ENCODE data around the gene RUFY2. TPM values are rescaled to one million over a fixed set of nuclear protein-coding genes. Genes with fewer than 3 reads are reported as not detected.
A peak's percentile ranks its signal among the peaks of the same experiment; 100 is the strongest.

The RUFY2 gene
- total RNA-seq, 1 experiment from 2014 or later: 30.6 TPM

- Histone ChIP-seq H3K27me3 (ENCODE audit: low read length) (no peaks in the 10 kb centered on the region), H3K9ac (ENCODE audit: low read length) (peak overlapping the region; percentile 96), H4K20me1 (ENCODE audit: insufficient read depth, low read depth, low read length) (peaks cover 61% of the 10 kb centered on the region), H3K27ac (ENCODE audit: low read length) (peak overlapping the region; percentile 88; the same call in 1 of the 2 replicates), H3K4me1 (ENCODE audit: low read length) (peaks cover 47% of the 10 kb centered on the region), H3K4me2 (ENCODE audit: low read depth, low read length, poor library complexity, severe bottlenecking) (peak overlapping the region; percentile 94), H3K9me2 (replicated peaks; ENCODE audit: insufficient read depth, low read length) (no peaks in the 10 kb centered on the region), H3K79me2 (ENCODE audit: low read length) (peaks cover 80% of the 10 kb centered on the region), H3K4me3 (ENCODE audit: low read length) (peak overlapping the region; percentile 88), H2AFZ (ENCODE audit: low read length) (no peak overlapping the region), H3K36me3 (ENCODE audit: insufficient read depth, low read length) (peaks cover 65% of the 10 kb centered on the region), H3K9me3 (ENCODE audit: low read length) (no peaks in the 10 kb centered on the region)
- no peak for DNase-seq
These were observed 72.2 kb downstream of the RUFY2 start for GRCh38 chr10:68334672-68335467.

- peaks cover 59% of the 10 kb centered on the region for H4K20me1 ChIP-seq (ENCODE audit: insufficient read depth, low read depth, low read length)
- peaks cover 47% of the 10 kb centered on the region for H3K4me1 ChIP-seq (ENCODE audit: low read length)
- no peak for DNase-seq
These were observed 73.3 kb downstream of the RUFY2 start for GRCh38 chr10:68333440-68334431.

GRCh38 chr10:68333058-68333395 lies 74.0 kb downstream of the RUFY2 start:
- H3K9me2 ChIP-seq (replicated peaks; ENCODE audit: insufficient read depth, low read length): no peaks in the 10 kb centered on the region
- H3K4me2 ChIP-seq (ENCODE audit: low read depth, low read length, poor library complexity, severe bottlenecking): peak overlapping the region; percentile 94
- peak overlapping the region; percentile 88 for H3K4me3 ChIP-seq (ENCODE audit: low read length)
- peak overlapping the region; percentile 96 for H3K9ac ChIP-seq (ENCODE audit: low read length)
- H3K36me3 ChIP-seq (ENCODE audit: insufficient read depth, low read length): peaks cover 47% of the 10 kb centered on the region; the same call in 1 of the 2 replicates
- H4K20me1 ChIP-seq (ENCODE audit: insufficient read depth, low read depth, low read length): peaks cover 52% of the 10 kb centered on the region
- no peak overlapping the region for H2AFZ ChIP-seq (ENCODE audit: low read length)
- DNase-seq: no peak
- H3K27ac ChIP-seq (ENCODE audit: low read length): peak overlapping the region; percentile 88
- no peaks in the 10 kb centered on the region for H3K9me3 ChIP-seq (ENCODE audit: low read length)
- peaks cover 53% of the 10 kb centered on the region for H3K4me1 ChIP-seq (ENCODE audit: low read length)
- H3K27me3 ChIP-seq (ENCODE audit: low read length): no peaks in the 10 kb centered on the region
- H3K79me2 ChIP-seq (ENCODE audit: low read length): peaks cover 62% of the 10 kb centered on the region

More at GRCh38 chr10:68333440-68334431, 73.3 kb downstream of the RUFY2 start:
- H3K79me2 ChIP-seq (ENCODE audit: low read length): peaks cover 69% of the 10 kb centered on the region
- H3K36me3 ChIP-seq (ENCODE audit: insufficient read depth, low read length): peaks cover 54% of the 10 kb centered on the region
- no peaks in the 10 kb centered on the region for H3K27me3 ChIP-seq (ENCODE audit: low read length)
- peak overlapping the region; percentile 94 for H3K4me2 ChIP-seq (ENCODE audit: low read depth, low read length, poor library complexity, severe bottlenecking)
- no peaks in the 10 kb centered on the region for H3K9me3 ChIP-seq (ENCODE audit: low read length)
- peak overlapping the region; percentile 96 for H3K9ac ChIP-seq (ENCODE audit: low read length)
- H3K9me2 ChIP-seq (replicated peaks; ENCODE audit: insufficient read depth, low read length): no peaks in the 10 kb centered on the region
- H2AFZ ChIP-seq (ENCODE audit: low read length): no peak overlapping the region
- peak overlapping the region; percentile 88 for H3K27ac ChIP-seq (ENCODE audit: low read length)
- H3K4me3 ChIP-seq (ENCODE audit: low read length): peak overlapping the region; percentile 88

- H3K79me2 ChIP-seq (ENCODE audit: low read length): peaks cover 56% of the 10 kb centered on the region
- H3K9ac ChIP-seq (ENCODE audit: low read length): peak within 1 kb of the TSS; percentile 96
- no peaks in the 10 kb centered on the region for H3K9me2 ChIP-seq (replicated peaks; ENCODE audit: insufficient read depth, low read length)
- H3K36me3 ChIP-seq (ENCODE audit: insufficient read depth, low read length): peaks cover 41% of the 10 kb centered on the region; the same call in 1 of the 2 replicates
- no peaks in the 10 kb centered on the region for H3K27me3 ChIP-seq (ENCODE audit: low read length)
- H3K27ac ChIP-seq (ENCODE audit: low read length): peak within 1 kb of the TSS; percentile 88
- H3K4me1 ChIP-seq (ENCODE audit: low read length): peaks cover 54% of the 10 kb centered on the region
- H3K4me3 ChIP-seq (ENCODE audit: low read length): peak within 1 kb of the TSS; percentile 88
- H4K20me1 ChIP-seq (ENCODE audit: insufficient read depth, low read depth, low read length): peaks cover 48% of the 10 kb centered on the region
- DNase-seq: peak; percentile 83
- no peaks in the 10 kb centered on the region for H3K9me3 ChIP-seq (ENCODE audit: low read length)
- H3K4me2 ChIP-seq (ENCODE audit: low read depth, low read length, poor library complexity, severe bottlenecking): peak within 1 kb of the TSS; percentile 94
- H2AFZ ChIP-seq (ENCODE audit: low read length): no peak within 1 kb of the TSS
These were observed 74.6 kb downstream of the RUFY2 start, which contains the start of gene PBLD for GRCh38 chr10:68332259-68333057. Gene PBLD, minus strand, starts transcription at chr10:68332928. Its CDS starts 26,084 bp downstream, at chr10:68306844.

- Histone ChIP-seq H2AFZ (ENCODE audit: low read length) (peak within 1 kb of the TSS; percentile 74), H3K9me2 (replicated peaks; ENCODE audit: insufficient read depth, low read length) (no peaks in the 10 kb centered on the region), H3K27ac (ENCODE audit: low read length) (peak within 1 kb of the TSS; percentile 88), H3K4me3 (ENCODE audit: low read length) (peak within 1 kb of the TSS; percentile 88), H3K4me2 (ENCODE audit: low read depth, low read length, poor library complexity, severe bottlenecking) (peak within 1 kb of the TSS; percentile 94), H4K20me1 (ENCODE audit: insufficient read depth, low read depth, low read length) (peaks cover 43% of the 10 kb centered on the region), H3K27me3 (ENCODE audit: low read length) (no peaks in the 10 kb centered on the region), H3K9me3 (ENCODE audit: low read length) (no peaks in the 10 kb centered on the region), H3K36me3 (ENCODE audit: insufficient read depth, low read length) (peaks cover 34% of the 10 kb centered on the region; the same call in 1 of the 2 replicates), H3K9ac (ENCODE audit: low read length) (peak within 1 kb of the TSS; percentile 96), H3K79me2 (ENCODE audit: low read length) (peaks cover 48% of the 10 kb centered on the region), H3K4me1 (ENCODE audit: low read length) (peaks cover 50% of the 10 kb centered on the region)
- DNase-seq: peak; percentile 99
These were observed 75.4 kb downstream of the RUFY2 start, which contains the start of gene HNRNPH3 for GRCh38 chr10:68331455-68332258. Gene HNRNPH3, plus strand, starts transcription at chr10:68332064. Its CDS starts 5,158 bp downstream, at chr10:68337222.

GRCh38 chr10:68330852-68331454 lies 76.1 kb downstream of the RUFY2 start:
- Histone ChIP-seq H3K27me3 (ENCODE audit: low read length) (no peaks in the 10 kb centered on the region), H3K9me3 (ENCODE audit: low read length) (no peaks in the 10 kb centered on the region), H3K9me2 (replicated peaks; ENCODE audit: insufficient read depth, low read length) (no peaks in the 10 kb centered on the region), H3K9ac (ENCODE audit: low read length) (peak overlapping the region; percentile 96), H3K4me2 (ENCODE audit: low read depth, low read length, poor library complexity, severe bottlenecking) (peak overlapping the region; percentile 94), H3K4me3 (ENCODE audit: low read length) (peak overlapping the region; percentile 88), H3K27ac (ENCODE audit: low read length) (peak overlapping the region; percentile 88), H2AFZ (ENCODE audit: low read length) (peak overlapping the region; percentile 74), H3K36me3 (ENCODE audit: insufficient read depth, low read length) (peaks cover 28% of the 10 kb centered on the region; the same call in 1 of the 2 replicates), H4K20me1 (ENCODE audit: insufficient read depth, low read depth, low read length) (peaks cover 36% of the 10 kb centered on the region), H3K4me1 (ENCODE audit: low read length) (peaks cover 43% of the 10 kb centered on the region), H3K79me2 (ENCODE audit: low read length) (peaks cover 41% of the 10 kb centered on the region)
- DNase-seq: peak; percentile 54

GRCh38 chr10:68329506-68329861 lies 77.6 kb downstream of the RUFY2 start:
- Histone ChIP-seq H3K9me3 (ENCODE audit: low read length) (no peaks in the 10 kb centered on the region), H3K36me3 (ENCODE audit: insufficient read depth, low read length) (peaks cover 14% of the 10 kb centered on the region; the same call in 1 of the 2 replicates), H3K27ac (ENCODE audit: low read length) (no peak overlapping the region), H3K79me2 (ENCODE audit: low read length) (peaks cover 26% of the 10 kb centered on the region), H2AFZ (ENCODE audit: low read length) (no peak overlapping the region), H3K4me2 (ENCODE audit: low read depth, low read length, poor library complexity, severe bottlenecking) (no peak overlapping the region), H3K4me3 (ENCODE audit: low read length) (no peak overlapping the region), H3K4me1 (ENCODE audit: low read length) (peaks cover 28% of the 10 kb centered on the region), H3K9me2 (replicated peaks; ENCODE audit: insufficient read depth, low read length) (no peaks in the 10 kb centered on the region), H3K9ac (ENCODE audit: low read length) (no peak overlapping the region), H3K27me3 (ENCODE audit: low read length) (no peaks in the 10 kb centered on the region), H4K20me1 (ENCODE audit: insufficient read depth, low read depth, low read length) (peaks cover 21% of the 10 kb centered on the region)
- DNase-seq: no peak

Data from Karpas-422 (cell line).